Thyroid gland (tissue), 4 donors: ENCODE results near the gene HMGCLL1.

Experiments
- CTCF ChIP-seq, 6 experiments: fragments of 200-600 bp in 3 of 6; fragments of 450-650 bp in 3 of 6; sonication (generic) in 3 of 6; IDR thresholded peaks; one replicate each; pipeline ENCODE4 v1.5.1; 2016 to 2019; ENCODE audit warnings: antibody characterized with exemption in 6 of 6, mild to moderate bottlenecking in 2 of 6, inconsistent platforms in 1 of 6, moderate library complexity in 1 of 6
- POLR2A ChIP-seq, 2 donors: fragments of 450-650 bp; IDR thresholded peaks; one replicate each; pipeline ENCODE4 v1.6.1; 2017; ENCODE audit warnings: antibody characterized with exemption in 2 of 2, mild to moderate bottlenecking in 2 of 2, moderate library complexity in 1 of 2

GRCh38 chr6:55567558-55567957, 11.4 kb downstream of the HMGCLL1 start:
- TF ChIP-seq CTCF (IDR thresholded peaks at IDR 0.05) (no peak), POLR2A (IDR thresholded peaks at IDR 0.05) (no peak)
